Lower leg skin (tissue), 4 donors: ENCODE data around the gene SYT4. TPM values are rescaled to one million over a fixed set of nuclear protein-coding genes. Genes with fewer than 3 reads are reported as not detected.

Experiments
- DNase-seq, 2 donors: peaks; one replicate each; pipeline ENCODE4 v3.0.0-alpha.2; 2019; ENCODE audit warnings: low spot score in 2 of 2
- H3K4me3 ChIP-seq: fragments of 200-600 bp; sonication (generic); 2 replicates; pipeline ENCODE4 v1.5.1; 2017; ENCODE audit warnings: mild to moderate bottlenecking, low read depth; ENCODE audit not compliant: poor library complexity, severe bottlenecking
- POLR2A ChIP-seq, 2 donors: fragments of 450-650 bp; IDR thresholded peaks; one replicate each; pipeline ENCODE4 v1.6.1; 2016 to 2017; ENCODE audit warnings: antibody characterized with exemption in 2 of 2, mild to moderate bottlenecking in 1 of 2, moderate library complexity in 1 of 2
- WGBS, 2 donors: methylation state at CpG; one replicate each; pipeline ENCODE4 v1.1.5; 2018; 5-methylcytosine and 5-hydroxymethylcytosine counted together
- intact Hi-C: fragments of 100-400 bp; cut with DNase I; formaldehyde crosslinking; loops from one replicate; pipeline ENCODE4 v1.15.0; 2023; ENCODE audit warnings: low total_unique reads
- total RNA-seq, 4 donors: library from RNA; depleted of rRNA; stranded (reverse); fragments of >200 nt; gene quantifications; one replicate each; pipeline ENCODE4 v1.1.0, GENCODE V29; 2016
- TF ChIP-seq, protein P1 (sequence below), 3 donors: fragments of 450-650 bp; IDR thresholded peaks; one replicate each; pipeline ENCODE4 v1.5.1; 2016; ENCODE audit warnings: antibody characterized with exemption in 3 of 3, mild to moderate bottlenecking in 3 of 3, moderate library complexity in 2 of 3

Gene SYT4
- total RNA-seq, 4 donors from 2014 or later = not detected

GRCh38 chr18:43275546-43275945 lies 1.7 kb downstream of the SYT4 start:
- 84 to 85% methylated on average over 1 of the region's 1 CpG for WGBS, 2 donors
- no peak for DNase-seq
- intact Hi-C loops = no loop called here
- no peak overlapping the region for H3K4me3 ChIP-seq
- no peak for TF ChIP-seq POLR2A (IDR thresholded peaks at IDR 0.05)
- TF ChIP-seq, protein P1, sequence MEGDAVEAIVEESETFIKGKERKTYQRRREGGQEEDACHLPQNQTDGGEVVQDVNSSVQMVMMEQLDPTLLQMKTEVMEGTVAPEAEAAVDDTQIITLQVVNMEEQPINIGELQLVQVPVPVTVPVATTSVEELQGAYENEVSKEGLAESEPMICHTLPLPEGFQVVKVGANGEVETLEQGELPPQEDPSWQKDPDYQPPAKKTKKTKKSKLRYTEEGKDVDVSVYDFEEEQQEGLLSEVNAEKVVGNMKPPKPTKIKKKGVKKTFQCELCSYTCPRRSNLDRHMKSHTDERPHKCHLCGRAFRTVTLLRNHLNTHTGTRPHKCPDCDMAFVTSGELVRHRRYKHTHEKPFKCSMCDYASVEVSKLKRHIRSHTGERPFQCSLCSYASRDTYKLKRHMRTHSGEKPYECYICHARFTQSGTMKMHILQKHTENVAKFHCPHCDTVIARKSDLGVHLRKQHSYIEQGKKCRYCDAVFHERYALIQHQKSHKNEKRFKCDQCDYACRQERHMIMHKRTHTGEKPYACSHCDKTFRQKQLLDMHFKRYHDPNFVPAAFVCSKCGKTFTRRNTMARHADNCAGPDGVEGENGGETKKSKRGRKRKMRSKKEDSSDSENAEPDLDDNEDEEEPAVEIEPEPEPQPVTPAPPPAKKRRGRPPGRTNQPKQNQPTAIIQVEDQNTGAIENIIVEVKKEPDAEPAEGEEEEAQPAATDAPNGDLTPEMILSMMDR (IDR thresholded peaks at IDR 0.05) = no peak

- intact Hi-C loops = no loop called here
- no peak overlapping the region for H3K4me3 ChIP-seq
- WGBS, 2 donors = 61 to 65% methylated on average over 1 of the region's 1 CpG
- no peak for TF ChIP-seq POLR2A (IDR thresholded peaks at IDR 0.05)
- TF ChIP-seq, protein P1 (IDR thresholded peaks at IDR 0.05) = no peak
- no peak for DNase-seq
These were observed 2.8 kb downstream of the SYT4 start for GRCh38 chr18:43274526-43274925.

- H3K4me3 ChIP-seq = no peak overlapping the region
- no peak for TF ChIP-seq POLR2A (IDR thresholded peaks at IDR 0.05)
- TF ChIP-seq, protein P1 (IDR thresholded peaks at IDR 0.05) = no peak
- WGBS, 2 donors = 31 to 33% methylated on average over 6 of the region's 6 CpGs
- no peak for DNase-seq
- intact Hi-C loops = no loop called here
These were observed 5.5 kb downstream of the SYT4 start for GRCh38 chr18:43271593-43272432.

DNA sequence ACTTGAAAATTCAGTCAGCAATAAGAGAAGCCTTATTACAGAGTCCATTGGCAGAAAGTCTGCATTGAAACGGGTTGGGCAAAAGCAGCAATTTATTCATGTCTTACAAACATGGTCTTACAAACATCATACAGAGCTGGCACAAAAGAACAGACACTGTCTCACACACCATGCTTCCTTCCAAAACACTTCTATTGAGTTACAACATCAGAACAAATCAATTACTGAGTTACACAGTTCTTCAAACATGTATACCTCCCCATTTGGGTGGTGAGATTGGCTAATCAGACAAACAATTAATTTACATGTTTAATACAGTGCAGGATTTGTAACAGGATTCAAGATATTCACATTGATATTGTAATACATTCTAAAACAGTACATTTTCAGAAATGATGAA lies 9.5 kb downstream of the SYT4 start:
- no peak overlapping the region for H3K4me3 ChIP-seq
- WGBS, 2 donors = 50 to 56% methylated on average over 1 of the region's 1 CpG
- no peak for DNase-seq
- intact Hi-C loops = loop anchor here (10.0 kb wide), 1 partner anchor 1153 kb away; no protein-coding TSS in a partner anchor
- TF ChIP-seq, protein P1 (IDR thresholded peaks at IDR 0.05) = no peak
- TF ChIP-seq POLR2A (IDR thresholded peaks at IDR 0.05) = no peak

GRCh38 chr18:43265465-43265864 lies 11.8 kb downstream of the SYT4 start:
- H3K4me3 ChIP-seq = no peak overlapping the region
- 77 to 84% methylated on average over 4 of the region's 4 CpGs for WGBS, 2 donors
- TF ChIP-seq, protein P1 (IDR thresholded peaks at IDR 0.05) = no peak
- no peak for TF ChIP-seq POLR2A (IDR thresholded peaks at IDR 0.05)
- no peak for DNase-seq
- intact Hi-C loops = loop anchor here (10.0 kb wide), 1 partner anchor 1151 kb away; no protein-coding TSS in a partner anchor
